ENCODE measurements around the gene TSPYL6. TPM values are rescaled to one million over a fixed set of nuclear protein-coding genes. Genes with fewer than 3 reads are reported as not detected.

TSPYL6 gene
- total and polyA plus RNA-seq, 2 of the 8 experiments (the other 6 are each of a cell fraction or from before 2014, with no cell fraction given) = not detected

DNA sequence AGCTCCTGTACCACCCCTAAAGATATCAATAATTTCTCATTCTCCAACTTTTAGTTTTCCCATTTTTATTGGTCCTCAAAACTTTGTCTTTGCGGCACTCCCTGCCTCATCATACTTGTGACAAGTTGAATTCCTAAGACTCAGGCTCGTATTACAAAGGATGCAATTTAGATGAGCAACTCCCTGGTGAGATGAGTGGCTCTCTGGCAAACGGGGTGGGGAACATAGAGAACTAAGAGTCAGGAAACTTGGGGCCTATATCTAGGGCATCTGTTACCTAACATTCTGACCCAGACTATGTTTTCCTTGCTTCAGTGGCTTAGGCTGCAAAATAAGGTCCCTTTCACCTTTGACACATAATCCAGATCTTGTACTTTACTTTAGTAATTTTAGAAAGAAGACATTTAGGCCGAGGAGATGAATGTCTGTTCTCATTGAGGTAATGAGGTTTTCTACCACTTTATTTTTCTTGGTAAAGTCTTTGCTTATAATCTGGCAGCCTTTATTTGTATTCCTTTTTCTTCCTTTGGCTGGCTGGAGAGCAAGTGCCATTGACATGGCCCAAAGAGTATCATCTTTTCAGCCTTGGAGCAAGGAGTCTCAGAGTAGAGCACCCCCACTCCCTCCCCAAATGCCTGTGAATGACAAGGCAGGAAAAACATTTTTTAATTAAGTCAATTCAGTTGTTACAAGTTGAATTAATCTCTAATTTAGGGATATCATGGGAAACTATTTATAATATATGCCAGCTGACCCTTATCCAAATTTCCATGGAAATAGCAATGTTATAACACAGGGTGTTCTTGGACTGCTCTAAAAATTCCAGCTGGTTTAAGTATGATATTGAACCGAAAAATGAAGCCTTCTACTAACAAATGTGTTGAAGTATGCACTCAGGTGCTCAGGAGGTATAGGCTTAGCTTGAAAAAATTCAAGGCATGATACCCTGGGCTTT lies 15.2 kb downstream of the TSPYL6 start (continued):
- no peak for TF ChIP-seq CBX5 (IDR thresholded peaks at IDR 0.05; ENCODE audit: low read depth, low read length)
- TF ChIP-seq, protein P1, sequence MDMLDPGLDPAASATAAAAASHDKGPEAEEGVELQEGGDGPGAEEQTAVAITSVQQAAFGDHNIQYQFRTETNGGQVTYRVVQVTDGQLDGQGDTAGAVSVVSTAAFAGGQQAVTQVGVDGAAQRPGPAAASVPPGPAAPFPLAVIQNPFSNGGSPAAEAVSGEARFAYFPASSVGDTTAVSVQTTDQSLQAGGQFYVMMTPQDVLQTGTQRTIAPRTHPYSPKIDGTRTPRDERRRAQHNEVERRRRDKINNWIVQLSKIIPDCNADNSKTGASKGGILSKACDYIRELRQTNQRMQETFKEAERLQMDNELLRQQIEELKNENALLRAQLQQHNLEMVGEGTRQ (IDR thresholded peaks at IDR 0.05; ENCODE audit: low read length) = no peak
- TF ChIP-seq ASH2L (IDR thresholded peaks at IDR 0.05; ENCODE audit: low read length) = no peak
- no peak for TF ChIP-seq SIN3A (conservative IDR thresholded peaks at IDR 0.05 in 1 of 2, IDR thresholded peaks at IDR 0.05 in 1 of 2; ENCODE audit: low read depth in 1 of 2, low read length in 2 of 2)
- TF ChIP-seq EGR1 (IDR thresholded peaks at IDR 0.05; ENCODE audit: borderline replicate concordance, low read depth, low read length) = no peak
- TF ChIP-seq BCL11A (IDR thresholded peaks at IDR 0.05; ENCODE audit: low read depth in 2 of 2, low read length in 2 of 2) = no peak
- TF ChIP-seq TAF1 (IDR thresholded peaks at IDR 0.05; ENCODE audit: low read depth, low read length) = no peak

Data from H1 (cell line).